Neural cell (in vitro differentiated cells): Measurements from ENCODE around the gene ALOX12. TPM values are rescaled to one million over a fixed set of nuclear protein-coding genes. Genes with fewer than 3 reads are reported as not detected.

Experiments used
- H2AFZ ChIP-seq: fragments of 200-600, 300-800 bp; sonication (generic), shearing (Covaris generic); 2 replicates; pipeline ENCODE4 v1.6.0; 2014; ENCODE audit warnings: low read depth, mild to moderate bottlenecking, antibody characterized with exemption, low read length, moderate library complexity
- H3F3A ChIP-seq: fragments of 200-600 bp; shearing (Covaris generic); 2 replicates; pipeline ENCODE4 v1.6.1; 2016; ENCODE audit warnings: mild to moderate bottlenecking, moderate library complexity, mixed read lengths, antibody characterized with exemption, low read length; ENCODE audit not compliant: insufficient read depth, poor library complexity, severe bottlenecking
- H3K27ac ChIP-seq: fragments of 200-600, 300-800 bp; sonication (generic), shearing (Covaris generic); 2 replicates; pipeline ENCODE4 v1.5.1; 2014; ENCODE audit warnings: mild to moderate bottlenecking, low read length, moderate library complexity
- H3K27me3 ChIP-seq: fragments of 300-800, 200-600 bp; sonication (generic), shearing (Covaris generic); 2 replicates; pipeline ENCODE4 v1.6.0; 2014; ENCODE audit warnings: mild to moderate bottlenecking, low read depth, low read length, moderate library complexity; ENCODE audit not compliant: insufficient read depth
- H3K36me3 ChIP-seq: fragments of 300-800, 200-600 bp; sonication (generic), shearing (Covaris generic); 2 replicates; pipeline ENCODE4 v1.5.1; 2014; ENCODE audit warnings: mild to moderate bottlenecking, antibody characterized with exemption, low read length, moderate library complexity; ENCODE audit not compliant: insufficient read depth
- H3K4me2 ChIP-seq: fragments of 300-800, 200-600 bp; sonication (generic), shearing (Covaris generic); 2 replicates; pipeline ENCODE4 v1.6.0; 2014; ENCODE audit warnings: mild to moderate bottlenecking, low read length
- H3K4me3 ChIP-seq: fragments of 300-800, 200-600 bp; sonication (generic), shearing (Covaris generic); 2 replicates; pipeline ENCODE4 v1.5.1; 2014; ENCODE audit warnings: mild to moderate bottlenecking, low read length, moderate library complexity
- H3K79me2 ChIP-seq: fragments of 200-600 bp; shearing (Covaris generic); replicated peaks from 2 replicates; pipeline ENCODE4 v1.6.0; 2014; ENCODE audit warnings: mild to moderate bottlenecking, low read length, moderate library complexity; ENCODE audit not compliant: insufficient read depth
- H3K9ac ChIP-seq: fragments of 300-800, 200-600 bp; sonication (generic), shearing (Covaris generic); 2 replicates; pipeline ENCODE4 v1.6.1; 2016; ENCODE audit warnings: mild to moderate bottlenecking, low read length, mixed read lengths
- H3K9me2 ChIP-seq: fragments of 200-600 bp; shearing (Covaris generic); 2 replicates; pipeline ENCODE4 v1.6.1; 2016; ENCODE audit warnings: mild to moderate bottlenecking, low read length, mixed read lengths; ENCODE audit not compliant: insufficient read depth
- H3K9me3 ChIP-seq: fragments of 200-600, 300-800 bp; sonication (generic), shearing (Covaris generic); 2 replicates; pipeline ENCODE4 v1.6.1; 2016; ENCODE audit warnings: mild to moderate bottlenecking, mixed run types, low read length, moderate library complexity, mixed read lengths
- H4K20me1 ChIP-seq: fragments of 200-600 bp; shearing (Covaris generic); 2 replicates; pipeline ENCODE4 v1.6.1; 2016; ENCODE audit warnings: mild to moderate bottlenecking, mixed run types; ENCODE audit not compliant: insufficient read depth
- EP300 ChIP-seq: fragments of 450-650 bp; conservative IDR thresholded peaks from 2 replicates; pipeline ENCODE4 v1.6.1; 2014; ENCODE audit warnings: antibody characterized with exemption, mild to moderate bottlenecking, moderate library complexity; ENCODE audit not compliant: poor library complexity, severe bottlenecking
- EZH2 ChIP-seq: fragments of 200-600, 300-800 bp; shearing (Covaris generic), sonication (generic); IDR thresholded peaks from 2 replicates; pipeline ENCODE4 v1.6.1; 2014; ENCODE audit warnings: antibody characterized with exemption, low read length, borderline replicate concordance, mild to moderate bottlenecking; ENCODE audit not compliant: insufficient read depth, poor library complexity, severe bottlenecking
- MXI1 ChIP-seq: fragments of 450-650 bp; conservative IDR thresholded peaks from 2 replicates; pipeline ENCODE4 v1.6.1; 2014; ENCODE audit warnings: antibody characterized with exemption, mild to moderate bottlenecking; ENCODE audit not compliant: poor library complexity, severe bottlenecking
- POLR2AphosphoS5 ChIP-seq: IDR thresholded peaks from 2 replicates; pipeline ENCODE4 v1.6.1; 2012
- RAD21 ChIP-seq: fragments of 450-650 bp; conservative IDR thresholded peaks from 2 replicates; pipeline ENCODE4 v1.6.1; 2014; ENCODE audit warnings: antibody characterized with exemption, mild to moderate bottlenecking, moderate library complexity
- SMC3 ChIP-seq: fragments of 450-650 bp; conservative IDR thresholded peaks from 2 replicates; pipeline ENCODE4 v1.6.1; 2014; ENCODE audit warnings: antibody characterized with exemption, mild to moderate bottlenecking, moderate library complexity; ENCODE audit not compliant: poor library complexity
- TAF1 ChIP-seq: IDR thresholded peaks from 2 replicates; pipeline ENCODE4 v1.6.1; 2012; ENCODE audit warnings: low read depth
- polyA plus RNA-seq: library from polyadenylated mRNA; depleted of rRNA; stranded (reverse); fragments of >200 nt; gene quantifications from 2 replicates; pipeline ENCODE4 v1.2.3, GENCODE V29; 2014
- TF ChIP-seq, protein P1 (sequence below): fragments of 450-650 bp; IDR thresholded peaks from 2 replicates; pipeline ENCODE4 v1.5.1; 2014; ENCODE audit warnings: antibody characterized with exemption, mild to moderate bottlenecking, moderate library complexity; ENCODE audit not compliant: poor library complexity, severe bottlenecking
- TF ChIP-seq, protein P2 (sequence below): IDR thresholded peaks from 2 replicates; pipeline ENCODE4 v1.6.1; 2012; ENCODE audit warnings: borderline replicate concordance

ALOX12 gene
- polyA plus RNA-seq, 1 donor from 2014 or later, result not detected

DNA sequence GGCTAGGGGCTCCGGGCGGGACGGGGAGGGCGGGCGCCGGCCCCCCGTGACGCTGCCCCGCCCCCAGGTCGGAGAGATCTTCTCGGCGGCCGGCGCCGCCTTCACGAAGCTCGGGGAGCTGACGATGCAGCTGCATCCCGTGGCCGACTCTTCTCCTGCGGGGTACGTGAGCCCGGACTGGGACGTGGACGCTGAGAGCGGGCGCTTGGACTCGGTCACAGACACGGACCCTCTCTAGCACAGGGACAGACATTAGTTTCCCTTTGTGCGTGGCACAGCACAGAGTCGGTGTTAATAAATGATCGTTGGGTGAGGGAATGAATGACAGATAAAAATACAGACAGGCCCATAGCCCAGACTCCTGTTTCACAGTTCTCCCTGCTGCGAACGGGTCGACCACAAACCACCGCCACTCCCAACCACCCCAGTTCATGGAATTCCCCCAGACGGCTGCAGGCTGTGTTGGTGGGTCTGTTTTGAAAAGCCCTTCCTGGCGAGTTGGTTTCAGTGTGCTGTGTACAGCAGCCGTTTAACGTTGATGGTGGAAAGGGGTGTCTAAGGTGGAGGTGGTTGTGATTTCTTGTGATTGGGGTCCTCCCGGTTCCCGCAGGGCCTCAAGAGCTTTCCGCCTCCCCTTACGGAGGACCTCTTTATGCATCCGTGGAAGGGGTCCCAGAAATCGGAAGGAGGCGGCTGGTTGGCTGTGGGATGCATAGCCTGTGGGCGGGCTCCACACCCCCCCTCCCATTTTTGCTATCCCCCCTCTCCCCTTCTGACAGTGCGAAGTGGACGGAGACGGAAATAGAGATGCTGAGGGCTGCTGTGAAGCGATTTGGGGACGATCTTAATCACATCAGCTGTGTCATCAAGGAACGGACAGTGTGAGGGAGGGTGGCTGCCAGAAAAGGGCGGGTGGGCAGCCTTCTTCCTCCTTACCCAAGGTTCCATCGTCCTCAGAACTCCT lies 19.4 kb downstream of the ALOX12 start:
- Histone ChIP-seq H3K9ac (peak overlapping the region; percentile 97), H3K36me3 (no peaks in the 10 kb centered on the region), H3F3A (no peaks in the 10 kb centered on the region), H3K27ac (peak overlapping the region; percentile 91), H3K4me2 (peak overlapping the region; percentile 77), H3K79me2 (peaks cover 28% of the 10 kb centered on the region), H3K9me3 (no peaks in the 10 kb centered on the region), H3K9me2 (no peaks in the 10 kb centered on the region), H2AFZ (peak overlapping the region; percentile 67), H4K20me1 (no peaks in the 10 kb centered on the region), H3K4me3 (peak overlapping the region; percentile 81), H3K27me3 (no peaks in the 10 kb centered on the region)
- TF ChIP-seq RAD21 (no peak), TAF1 (no peak), EZH2 (no peak), SMC3 (no peak), MXI1 (no peak), EP300 (no peak), POLR2AphosphoS5 (no peak)
- TF ChIP-seq, protein P1, sequence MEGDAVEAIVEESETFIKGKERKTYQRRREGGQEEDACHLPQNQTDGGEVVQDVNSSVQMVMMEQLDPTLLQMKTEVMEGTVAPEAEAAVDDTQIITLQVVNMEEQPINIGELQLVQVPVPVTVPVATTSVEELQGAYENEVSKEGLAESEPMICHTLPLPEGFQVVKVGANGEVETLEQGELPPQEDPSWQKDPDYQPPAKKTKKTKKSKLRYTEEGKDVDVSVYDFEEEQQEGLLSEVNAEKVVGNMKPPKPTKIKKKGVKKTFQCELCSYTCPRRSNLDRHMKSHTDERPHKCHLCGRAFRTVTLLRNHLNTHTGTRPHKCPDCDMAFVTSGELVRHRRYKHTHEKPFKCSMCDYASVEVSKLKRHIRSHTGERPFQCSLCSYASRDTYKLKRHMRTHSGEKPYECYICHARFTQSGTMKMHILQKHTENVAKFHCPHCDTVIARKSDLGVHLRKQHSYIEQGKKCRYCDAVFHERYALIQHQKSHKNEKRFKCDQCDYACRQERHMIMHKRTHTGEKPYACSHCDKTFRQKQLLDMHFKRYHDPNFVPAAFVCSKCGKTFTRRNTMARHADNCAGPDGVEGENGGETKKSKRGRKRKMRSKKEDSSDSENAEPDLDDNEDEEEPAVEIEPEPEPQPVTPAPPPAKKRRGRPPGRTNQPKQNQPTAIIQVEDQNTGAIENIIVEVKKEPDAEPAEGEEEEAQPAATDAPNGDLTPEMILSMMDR, result no peak
- TF ChIP-seq, protein P2, sequence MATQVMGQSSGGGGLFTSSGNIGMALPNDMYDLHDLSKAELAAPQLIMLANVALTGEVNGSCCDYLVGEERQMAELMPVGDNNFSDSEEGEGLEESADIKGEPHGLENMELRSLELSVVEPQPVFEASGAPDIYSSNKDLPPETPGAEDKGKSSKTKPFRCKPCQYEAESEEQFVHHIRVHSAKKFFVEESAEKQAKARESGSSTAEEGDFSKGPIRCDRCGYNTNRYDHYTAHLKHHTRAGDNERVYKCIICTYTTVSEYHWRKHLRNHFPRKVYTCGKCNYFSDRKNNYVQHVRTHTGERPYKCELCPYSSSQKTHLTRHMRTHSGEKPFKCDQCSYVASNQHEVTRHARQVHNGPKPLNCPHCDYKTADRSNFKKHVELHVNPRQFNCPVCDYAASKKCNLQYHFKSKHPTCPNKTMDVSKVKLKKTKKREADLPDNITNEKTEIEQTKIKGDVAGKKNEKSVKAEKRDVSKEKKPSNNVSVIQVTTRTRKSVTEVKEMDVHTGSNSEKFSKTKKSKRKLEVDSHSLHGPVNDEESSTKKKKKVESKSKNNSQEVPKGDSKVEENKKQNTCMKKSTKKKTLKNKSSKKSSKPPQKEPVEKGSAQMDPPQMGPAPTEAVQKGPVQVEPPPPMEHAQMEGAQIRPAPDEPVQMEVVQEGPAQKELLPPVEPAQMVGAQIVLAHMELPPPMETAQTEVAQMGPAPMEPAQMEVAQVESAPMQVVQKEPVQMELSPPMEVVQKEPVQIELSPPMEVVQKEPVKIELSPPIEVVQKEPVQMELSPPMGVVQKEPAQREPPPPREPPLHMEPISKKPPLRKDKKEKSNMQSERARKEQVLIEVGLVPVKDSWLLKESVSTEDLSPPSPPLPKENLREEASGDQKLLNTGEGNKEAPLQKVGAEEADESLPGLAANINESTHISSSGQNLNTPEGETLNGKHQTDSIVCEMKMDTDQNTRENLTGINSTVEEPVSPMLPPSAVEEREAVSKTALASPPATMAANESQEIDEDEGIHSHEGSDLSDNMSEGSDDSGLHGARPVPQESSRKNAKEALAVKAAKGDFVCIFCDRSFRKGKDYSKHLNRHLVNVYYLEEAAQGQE, result no peak

DNA sequence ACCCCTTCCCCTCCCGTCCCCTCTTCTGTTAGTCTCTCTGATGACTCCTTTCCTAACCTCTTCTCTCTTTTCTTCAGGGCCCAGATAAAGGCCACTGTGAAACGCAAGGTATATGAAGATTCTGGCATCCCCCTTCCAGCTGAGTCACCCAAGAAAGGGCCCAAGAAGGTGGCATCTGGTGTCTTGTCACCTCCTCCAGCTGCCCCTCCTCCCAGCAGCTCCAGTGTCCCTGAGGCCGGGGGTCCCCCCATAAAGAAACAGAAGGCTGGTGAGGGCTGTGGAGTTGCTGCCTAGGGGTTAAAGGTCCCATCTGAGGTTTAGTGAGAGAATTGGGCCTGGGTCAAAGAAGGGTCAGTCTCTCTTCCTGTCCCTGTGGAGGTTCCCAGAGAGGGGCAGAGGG lies 20.6 kb downstream of the ALOX12 start:
- Histone ChIP-seq H3K9ac (no peak overlapping the region), H3K9me2 (no peaks in the 10 kb centered on the region), H3K36me3 (no peaks in the 10 kb centered on the region), H2AFZ (no peak overlapping the region), H4K20me1 (no peaks in the 10 kb centered on the region), H3F3A (no peaks in the 10 kb centered on the region), H3K27ac (no peak overlapping the region), H3K27me3 (peaks cover 8% of the 10 kb centered on the region), H3K4me3 (no peak overlapping the region), H3K79me2 (peaks cover 18% of the 10 kb centered on the region), H3K4me2 (no peak overlapping the region), H3K9me3 (no peaks in the 10 kb centered on the region)
- TF ChIP-seq RAD21 (no peak), SMC3 (no peak), EP300 (no peak), TAF1 (no peak), POLR2AphosphoS5 (no peak), MXI1 (no peak), EZH2 (no peak)
- TF ChIP-seq, protein P2, result no peak
- TF ChIP-seq, protein P1, result no peak
